ENCODE results near the gene SCRN1.

SCRN1 gene

GRCh38 chr7:29971566-29972314, 17.9 kb downstream of the SCRN1 start:
- TF ChIP-seq SPI1 (IDR thresholded peaks at IDR 0.05; ENCODE audit: borderline replicate concordance, low read depth) (no peak), REST (IDR thresholded peaks at IDR 0.05; ENCODE audit: insufficient replicate concordance, low read depth) (no peak), GABPA (IDR thresholded peaks at IDR 0.05; ENCODE audit: low read depth) (no peak), POLR2AphosphoS5 (IDR thresholded peaks at IDR 0.05; ENCODE audit: low read depth) (no peak), CTCF (IDR thresholded peaks at IDR 0.05; ENCODE audit: insufficient read depth, low read length) (no peak)
- Histone ChIP-seq H3K27me3 (ENCODE audit: insufficient read depth, poor library complexity, severe bottlenecking) (no peaks in the 10 kb centered on the region), H3K4me3 (replicated peaks; ENCODE audit: insufficient read depth, low read length) (no peak overlapping the region), H3K27ac (replicated peaks) (no peak overlapping the region)
- DNase-seq (ENCODE audit: low read depth in 1 of 2, low spot score in 1 of 2) = no peak

GRCh38 chr7:29970158-29970557, 19.4 kb downstream of the SCRN1 start:
- TF ChIP-seq REST (IDR thresholded peaks at IDR 0.05; ENCODE audit: insufficient replicate concordance, low read depth) (no peak), SPI1 (IDR thresholded peaks at IDR 0.05; ENCODE audit: borderline replicate concordance, low read depth) (no peak), POLR2AphosphoS5 (IDR thresholded peaks at IDR 0.05; ENCODE audit: low read depth) (no peak), CTCF (IDR thresholded peaks at IDR 0.05; ENCODE audit: insufficient read depth, low read length) (no peak), GABPA (IDR thresholded peaks at IDR 0.05; ENCODE audit: low read depth) (no peak)
- Histone ChIP-seq H3K4me3 (replicated peaks; ENCODE audit: insufficient read depth, low read length) (no peak overlapping the region), H3K27me3 (ENCODE audit: insufficient read depth, poor library complexity, severe bottlenecking) (no peaks in the 10 kb centered on the region), H3K27ac (replicated peaks) (no peak overlapping the region)
- DNase-seq (ENCODE audit: low read depth in 1 of 2, low spot score in 1 of 2) = no peak

GRCh38 chr7:29969738-29970137, 19.9 kb downstream of the SCRN1 start:
- no peak overlapping the region for H3K27ac ChIP-seq (replicated peaks)
- no peak overlapping the region for H3K4me3 ChIP-seq (replicated peaks; ENCODE audit: insufficient read depth, low read length)
- DNase-seq (ENCODE audit: low read depth in 1 of 2, low spot score in 1 of 2) = no peak
- H3K27me3 ChIP-seq (ENCODE audit: insufficient read depth, poor library complexity, severe bottlenecking) = no peaks in the 10 kb centered on the region
- no peak for TF ChIP-seq REST (IDR thresholded peaks at IDR 0.05; ENCODE audit: insufficient replicate concordance, low read depth)
- no peak for TF ChIP-seq CTCF (IDR thresholded peaks at IDR 0.05; ENCODE audit: insufficient read depth, low read length)
- no peak for TF ChIP-seq SPI1 (IDR thresholded peaks at IDR 0.05; ENCODE audit: borderline replicate concordance, low read depth)
- TF ChIP-seq POLR2AphosphoS5 (IDR thresholded peaks at IDR 0.05; ENCODE audit: low read depth) = no peak
- no peak for TF ChIP-seq GABPA (IDR thresholded peaks at IDR 0.05; ENCODE audit: low read depth)
